K562 (cell line): ENCODE measurements around the gene MTMR12. TPM values are rescaled to one million over a fixed set of nuclear protein-coding genes. Genes with fewer than 3 reads are reported as not detected.

ENCODE experiments used
- ATAC-seq: fragments of 200-7000 bp; cut with Tn5 transposase; 3 replicates; pipeline ENCODE4 v1.9.1; 2020; ENCODE audit warnings: moderate library complexity
- BruUV-seq: library from RNA; stranded (reverse); fragments of 400-500 nt; replicated peaks from 2 replicates; lab custom pipeline; 2021; lab: Mats Ljungman, UMichigan
- CTCF ChIA-PET: fragments of 300-600 bp; formaldehyde crosslinking; extraction: SDS; loops from one replicate; lab custom pipeline; 2021; ENCODE audit warnings: low intra/inter-chr PET ratio; lab: Yijun Ruan, JAX
- POLR2A ChIA-PET: fragments of 300-600, 350-650 bp; sonication (Branson Sonifier 250); formaldehyde crosslinking; extraction: SDS; loops from one replicate; lab custom pipeline; 2021; ENCODE audit warnings: antibody characterized with exemption, inconsistent platforms; lab: Yijun Ruan, JAX
- DNase-seq, 4 experiments: peaks; one replicate each; pipeline versions ENCODE4 v3.0.0 to v3.0.0-alpha.2; 2011 to 2018; ENCODE audit warnings: low spot score in 3 of 4, mixed read lengths in 3 of 4; ENCODE audit errors: extremely low read depth in 1 of 4
- FAIRE-seq: peaks from 2 replicates; lab custom pipeline; 2011; peaks lifted over from hg19 to GRCh38; lab: Jason Lieb, UNC
- H2AFZ ChIP-seq: 2 replicates; pipeline ENCODE4 v1.6.0; 2011; ENCODE audit warnings: low read depth, low read length, control low read depth, inconsistent platforms
- H3K27ac ChIP-seq: fragments of 200-600 bp; 3 replicates; pipeline ENCODE4 v1.8.0; 2011; ENCODE audit warnings: low read depth, mild to moderate bottlenecking, control low read depth, inconsistent platforms, low read length, moderate library complexity, mixed read lengths; ENCODE audit errors: extremely low read depth
- H3K27me3 ChIP-seq, 2 experiments: fragments of 300-600 bp in 1 of 2; 2 replicates in 1 of 2; 3 replicates in 1 of 2; pipeline versions ENCODE4 v1.6.0 to v1.8.0; 2011; ENCODE audit warnings: inconsistent platforms in 2 of 2, low read length in 2 of 2, mild to moderate bottlenecking in 1 of 2, mixed read lengths in 1 of 2, moderate library complexity in 1 of 2; ENCODE audit not compliant: control insufficient read depth in 2 of 2, insufficient read depth in 2 of 2
- H3K36me3 ChIP-seq: fragments of 300-600 bp; 3 replicates; pipeline ENCODE4 v1.8.0; 2011; ENCODE audit warnings: mild to moderate bottlenecking, low read length, inconsistent platforms; ENCODE audit not compliant: control insufficient read depth, insufficient read depth
- H3K4me1 ChIP-seq, 2 experiments: fragments of 200-600 bp in 1 of 2; replicated peaks in 1 of 2; 2 replicates in 1 of 2; 3 replicates in 1 of 2; pipeline versions ENCODE4 v1.5.1 to v1.8.0; 2011; ENCODE audit warnings: inconsistent platforms in 2 of 2, low read length in 2 of 2, mild to moderate bottlenecking in 1 of 2, mixed read lengths in 1 of 2, moderate library complexity in 1 of 2; ENCODE audit not compliant: control insufficient read depth in 2 of 2, insufficient read depth in 2 of 2
- H3K4me2 ChIP-seq: 2 replicates; pipeline ENCODE4 v1.6.1; 2011; ENCODE audit warnings: low read length, control low read depth, inconsistent platforms, mixed read lengths; ENCODE audit not compliant: insufficient read depth
- H3K4me3 ChIP-seq: fragments of 200-600 bp; sonication (generic), shearing (Covaris generic); 2 replicates; pipeline ENCODE4 v1.5.1; 2016; ENCODE audit warnings: control low read depth, inconsistent platforms
- H3K79me2 ChIP-seq: fragments of 200-600 bp; 3 replicates; pipeline ENCODE4 v1.8.0; 2011; ENCODE audit warnings: low read length, inconsistent platforms; ENCODE audit not compliant: control insufficient read depth, insufficient read depth
- H3K9ac ChIP-seq, 2 experiments: 2 replicates each; pipeline versions ENCODE4 v1.6.0 to v1.6.1; 2011; ENCODE audit warnings: low read depth in 2 of 2, low read length in 2 of 2, control low read depth in 1 of 2, inconsistent platforms in 1 of 2, mild to moderate bottlenecking in 1 of 2, mixed read lengths in 1 of 2; ENCODE audit not compliant: insufficient read depth in 1 of 2
- H3K9me1 ChIP-seq: one replicate; pipeline ENCODE4 v1.6.0; 2011; ENCODE audit warnings: inconsistent platforms, mild to moderate bottlenecking, low read length, moderate library complexity; ENCODE audit not compliant: control insufficient read depth, insufficient read depth
- H3K9me3 ChIP-seq: replicated peaks from 2 replicates; pipeline ENCODE4 v1.5.1; 2011; ENCODE audit warnings: low read depth, low read length, inconsistent platforms; ENCODE audit not compliant: control insufficient read depth, insufficient read depth
- H4K20me1 ChIP-seq: replicated peaks from 2 replicates; pipeline ENCODE4 v1.6.1; 2011; ENCODE audit warnings: low read length, inconsistent platforms, mixed read lengths; ENCODE audit not compliant: control insufficient read depth, insufficient read depth
- FUS ChIP-seq: fragments of 200-400 bp; formaldehyde crosslinking; optimal IDR thresholded peaks from 2 replicates; pipeline ENCODE3; 2017; ENCODE audit warnings: low read depth, low read length
- NFYB ChIP-seq: IDR thresholded peaks from 2 replicates; pipeline ENCODE4 v1.6.1; 2011; ENCODE audit warnings: mild to moderate bottlenecking, moderate library complexity; ENCODE audit not compliant: insufficient read length; ENCODE audit errors: extremely low read depth
- PRPF4 ChIP-seq: fragments of 200-400 bp; formaldehyde crosslinking; IDR thresholded peaks from one replicate; pipeline ENCODE4 v1.6.1; 2017; ENCODE audit warnings: low read length, low read depth, mild to moderate bottlenecking; ENCODE audit not compliant: insufficient read depth, poor library complexity, severe bottlenecking
- RBM17 ChIP-seq: fragments of 200-400 bp; formaldehyde crosslinking; IDR thresholded peaks from 2 replicates; pipeline ENCODE4 v1.6.1; 2017; ENCODE audit warnings: low read depth, mild to moderate bottlenecking, low read length, borderline replicate concordance
- SP1 ChIP-seq: sonication (generic); formaldehyde crosslinking; IDR thresholded peaks from 2 replicates; pipeline ENCODE4 v1.8.1; 2022; ENCODE audit warnings: mild to moderate bottlenecking, missing genetic modification reagents
- SPI1 ChIP-seq: IDR thresholded peaks from 2 replicates; pipeline ENCODE4 v1.6.1; 2011; ENCODE audit warnings: low read depth, low read length, control low read depth, borderline replicate concordance
- TARDBP ChIP-seq: fragments of 450-650 bp; IDR thresholded peaks from 2 replicates; pipeline ENCODE4 v1.6.1; 2016
- TEAD1 ChIP-seq, 2 experiments: fragments of 450-650 bp in 1 of 2; sonication (generic) in 1 of 2; formaldehyde crosslinking; IDR thresholded peaks; 2 replicates each; pipeline versions ENCODE4 v1.4.0 to v1.8.0; 2020 to 2022; ENCODE audit warnings: mild to moderate bottlenecking in 2 of 2, missing genetic modification reagents in 1 of 2
- TSC22D4 ChIP-seq: fragments of 450-650 bp; IDR thresholded peaks from 2 replicates; pipeline ENCODE4 v1.6.1; 2016; ENCODE audit warnings: missing genetic modification characterization, missing biosample characterization, control low read depth
- ZNF780A ChIP-seq: fragments of 250-450 bp; sonication (Bioruptor Pico); IDR thresholded peaks from 2 replicates; pipeline ENCODE4 v1.5.0; 2021; ENCODE audit warnings: mild to moderate bottlenecking
- ZNF785 ChIP-seq: fragments of 250-450 bp; sonication (Bioruptor Pico); IDR thresholded peaks from 2 replicates; pipeline ENCODE4 v1.4.0; 2020; ENCODE audit warnings: mild to moderate bottlenecking
- WGBS: fragments of 100-300 bp; shearing (Covaris generic); methylation state at CpG from one replicate; pipeline ENCODE4 v1.1.6; 2016; ENCODE audit warnings: low coverage, mixed read lengths; ENCODE audit not compliant: insufficient coverage; ENCODE audit errors: missing lambda C conversion rate; 5-methylcytosine and 5-hydroxymethylcytosine counted together
- in situ Hi-C: fragments of 300-500 bp; cut with MboI; formaldehyde crosslinking; loops from 4 replicates; pipeline ENCODE4 v1.15.0; 2018; ENCODE audit warnings: inconsistent platforms, mixed read lengths
- intact Hi-C: fragments of 100-400 bp; cut with micrococcal nuclease; formaldehyde crosslinking; loops from 2 replicates; pipeline ENCODE4 v1.14.2; 2022
- polyA plus RNA-seq, 8 experiments: library from polyadenylated mRNA; depleted of rRNA in 4 of 8; stranded (reverse) in 5 of 8; unstranded in 3 of 8; fragments of >200 nt; fragmentation: Nextera tagmentation in 2 of 8; fragmentation: Illumina TruSeq in 1 of 8; extraction: Ambion mirVana in 2 of 8; extraction: Trizol in 1 of 8; gene quantifications; 2 replicates each; pipeline versions ENCODE4 v1.2.1 to v1.2.3, GENCODE V29; 2011 to 2014; ENCODE audit warnings: inconsistent platforms in 1 of 8, missing spikeins in 1 of 8
- total RNA-seq, 7 experiments: library from RNA; depleted of rRNA in 6 of 7; stranded (reverse); fragments of >200 nt in 6 of 7; fragmentation: Illumina TruSeq in 2 of 7; extraction: Trizol in 2 of 7; gene quantifications; 2 replicates each; pipeline versions ENCODE4 v1.2.1 to v1.2.3, GENCODE V29; 2011 to 2021; ENCODE audit warnings: low replicate concordance in 1 of 7
- TF ChIP-seq, protein P1 (sequence below): fragments of 250-450 bp; sonication (Bioruptor Pico); IDR thresholded peaks from 2 replicates; pipeline ENCODE4 v1.6.1; 2021; ENCODE audit warnings: mild to moderate bottlenecking
- TF ChIP-seq, protein P2 (sequence below): fragments of 450-650 bp; IDR thresholded peaks from 2 replicates; pipeline ENCODE4 v1.6.1; 2016; ENCODE audit warnings: mild to moderate bottlenecking, moderate library complexity

Gene MTMR12
- total and polyA plus RNA-seq, 9 of the 15 experiments (the other 6 are each of a cell fraction or from before 2014, with no cell fraction given), result 4.0 to 28.7 (median 17.1) TPM

DNA sequence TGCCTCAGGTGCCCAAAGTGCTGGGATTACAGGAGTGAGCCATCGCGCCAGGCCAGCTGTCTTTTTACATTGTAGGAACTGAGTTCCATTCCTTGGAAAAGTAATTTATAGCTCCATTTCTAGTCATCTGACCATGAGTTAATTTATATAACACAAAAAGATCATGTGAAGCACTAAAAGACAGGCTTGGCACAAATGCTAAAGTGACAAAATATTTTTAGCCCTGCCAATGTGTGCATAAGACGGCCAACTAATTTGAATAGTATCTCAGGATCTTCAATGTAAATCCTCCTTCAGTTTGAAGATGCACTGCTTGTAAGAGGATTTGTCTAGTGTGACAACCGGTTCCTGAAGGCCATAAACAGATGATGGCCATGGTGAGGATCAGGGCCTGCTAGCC lies 49.1 kb downstream of the MTMR12 start:
- 91% methylated on average over 4 of the region's 4 CpGs for WGBS
- BruUV-seq, result no TSS peak
- TF ChIP-seq TSC22D4 (tag) (no peak), NFYB (no peak), TARDBP (no peak), SPI1 (no peak), ZNF780A (CRISPR knock-in tag) (no peak), RBM17 (no peak), FUS (no peak), TEAD1 (CRISPR knock-in tag; IDR thresholded peaks at IDR 0.05) (no peak), SP1 (CRISPR knock-in tag) (no peak), PRPF4 (no peak), ZNF785 (CRISPR knock-in tag) (no peak)
- TF ChIP-seq, protein P1, sequence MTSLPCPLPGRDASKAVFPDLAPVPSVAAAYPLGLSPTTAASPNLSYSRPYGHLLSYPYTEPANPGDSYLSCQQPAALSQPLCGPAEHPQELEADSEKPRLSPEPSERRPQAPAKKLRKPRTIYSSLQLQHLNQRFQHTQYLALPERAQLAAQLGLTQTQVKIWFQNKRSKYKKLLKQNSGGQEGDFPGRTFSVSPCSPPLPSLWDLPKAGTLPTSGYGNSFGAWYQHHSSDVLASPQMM (CRISPR knock-in tag), result no peak
- TF ChIP-seq, protein P2, sequence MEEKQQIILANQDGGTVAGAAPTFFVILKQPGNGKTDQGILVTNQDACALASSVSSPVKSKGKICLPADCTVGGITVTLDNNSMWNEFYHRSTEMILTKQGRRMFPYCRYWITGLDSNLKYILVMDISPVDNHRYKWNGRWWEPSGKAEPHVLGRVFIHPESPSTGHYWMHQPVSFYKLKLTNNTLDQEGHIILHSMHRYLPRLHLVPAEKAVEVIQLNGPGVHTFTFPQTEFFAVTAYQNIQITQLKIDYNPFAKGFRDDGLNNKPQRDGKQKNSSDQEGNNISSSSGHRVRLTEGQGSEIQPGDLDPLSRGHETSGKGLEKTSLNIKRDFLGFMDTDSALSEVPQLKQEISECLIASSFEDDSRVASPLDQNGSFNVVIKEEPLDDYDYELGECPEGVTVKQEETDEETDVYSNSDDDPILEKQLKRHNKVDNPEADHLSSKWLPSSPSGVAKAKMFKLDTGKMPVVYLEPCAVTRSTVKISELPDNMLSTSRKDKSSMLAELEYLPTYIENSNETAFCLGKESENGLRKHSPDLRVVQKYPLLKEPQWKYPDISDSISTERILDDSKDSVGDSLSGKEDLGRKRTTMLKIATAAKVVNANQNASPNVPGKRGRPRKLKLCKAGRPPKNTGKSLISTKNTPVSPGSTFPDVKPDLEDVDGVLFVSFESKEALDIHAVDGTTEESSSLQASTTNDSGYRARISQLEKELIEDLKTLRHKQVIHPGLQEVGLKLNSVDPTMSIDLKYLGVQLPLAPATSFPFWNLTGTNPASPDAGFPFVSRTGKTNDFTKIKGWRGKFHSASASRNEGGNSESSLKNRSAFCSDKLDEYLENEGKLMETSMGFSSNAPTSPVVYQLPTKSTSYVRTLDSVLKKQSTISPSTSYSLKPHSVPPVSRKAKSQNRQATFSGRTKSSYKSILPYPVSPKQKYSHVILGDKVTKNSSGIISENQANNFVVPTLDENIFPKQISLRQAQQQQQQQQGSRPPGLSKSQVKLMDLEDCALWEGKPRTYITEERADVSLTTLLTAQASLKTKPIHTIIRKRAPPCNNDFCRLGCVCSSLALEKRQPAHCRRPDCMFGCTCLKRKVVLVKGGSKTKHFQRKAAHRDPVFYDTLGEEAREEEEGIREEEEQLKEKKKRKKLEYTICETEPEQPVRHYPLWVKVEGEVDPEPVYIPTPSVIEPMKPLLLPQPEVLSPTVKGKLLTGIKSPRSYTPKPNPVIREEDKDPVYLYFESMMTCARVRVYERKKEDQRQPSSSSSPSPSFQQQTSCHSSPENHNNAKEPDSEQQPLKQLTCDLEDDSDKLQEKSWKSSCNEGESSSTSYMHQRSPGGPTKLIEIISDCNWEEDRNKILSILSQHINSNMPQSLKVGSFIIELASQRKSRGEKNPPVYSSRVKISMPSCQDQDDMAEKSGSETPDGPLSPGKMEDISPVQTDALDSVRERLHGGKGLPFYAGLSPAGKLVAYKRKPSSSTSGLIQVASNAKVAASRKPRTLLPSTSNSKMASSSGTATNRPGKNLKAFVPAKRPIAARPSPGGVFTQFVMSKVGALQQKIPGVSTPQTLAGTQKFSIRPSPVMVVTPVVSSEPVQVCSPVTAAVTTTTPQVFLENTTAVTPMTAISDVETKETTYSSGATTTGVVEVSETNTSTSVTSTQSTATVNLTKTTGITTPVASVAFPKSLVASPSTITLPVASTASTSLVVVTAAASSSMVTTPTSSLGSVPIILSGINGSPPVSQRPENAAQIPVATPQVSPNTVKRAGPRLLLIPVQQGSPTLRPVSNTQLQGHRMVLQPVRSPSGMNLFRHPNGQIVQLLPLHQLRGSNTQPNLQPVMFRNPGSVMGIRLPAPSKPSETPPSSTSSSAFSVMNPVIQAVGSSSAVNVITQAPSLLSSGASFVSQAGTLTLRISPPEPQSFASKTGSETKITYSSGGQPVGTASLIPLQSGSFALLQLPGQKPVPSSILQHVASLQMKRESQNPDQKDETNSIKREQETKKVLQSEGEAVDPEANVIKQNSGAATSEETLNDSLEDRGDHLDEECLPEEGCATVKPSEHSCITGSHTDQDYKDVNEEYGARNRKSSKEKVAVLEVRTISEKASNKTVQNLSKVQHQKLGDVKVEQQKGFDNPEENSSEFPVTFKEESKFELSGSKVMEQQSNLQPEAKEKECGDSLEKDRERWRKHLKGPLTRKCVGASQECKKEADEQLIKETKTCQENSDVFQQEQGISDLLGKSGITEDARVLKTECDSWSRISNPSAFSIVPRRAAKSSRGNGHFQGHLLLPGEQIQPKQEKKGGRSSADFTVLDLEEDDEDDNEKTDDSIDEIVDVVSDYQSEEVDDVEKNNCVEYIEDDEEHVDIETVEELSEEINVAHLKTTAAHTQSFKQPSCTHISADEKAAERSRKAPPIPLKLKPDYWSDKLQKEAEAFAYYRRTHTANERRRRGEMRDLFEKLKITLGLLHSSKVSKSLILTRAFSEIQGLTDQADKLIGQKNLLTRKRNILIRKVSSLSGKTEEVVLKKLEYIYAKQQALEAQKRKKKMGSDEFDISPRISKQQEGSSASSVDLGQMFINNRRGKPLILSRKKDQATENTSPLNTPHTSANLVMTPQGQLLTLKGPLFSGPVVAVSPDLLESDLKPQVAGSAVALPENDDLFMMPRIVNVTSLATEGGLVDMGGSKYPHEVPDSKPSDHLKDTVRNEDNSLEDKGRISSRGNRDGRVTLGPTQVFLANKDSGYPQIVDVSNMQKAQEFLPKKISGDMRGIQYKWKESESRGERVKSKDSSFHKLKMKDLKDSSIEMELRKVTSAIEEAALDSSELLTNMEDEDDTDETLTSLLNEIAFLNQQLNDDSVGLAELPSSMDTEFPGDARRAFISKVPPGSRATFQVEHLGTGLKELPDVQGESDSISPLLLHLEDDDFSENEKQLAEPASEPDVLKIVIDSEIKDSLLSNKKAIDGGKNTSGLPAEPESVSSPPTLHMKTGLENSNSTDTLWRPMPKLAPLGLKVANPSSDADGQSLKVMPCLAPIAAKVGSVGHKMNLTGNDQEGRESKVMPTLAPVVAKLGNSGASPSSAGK, result no peak

More for the DNA sequence above, 49.1 kb downstream of the MTMR12 start:
- Histone ChIP-seq H4K20me1 (no peaks in the 10 kb centered on the region), H3K9ac (no peak overlapping the region), H3K27ac (no peak overlapping the region), H3K79me2 (no peaks in the 10 kb centered on the region), H3K27me3 (no peaks in the 10 kb centered on the region), H3K4me2 (no peak overlapping the region), H3K4me3 (no peak overlapping the region), H2AFZ (no peak overlapping the region), H3K4me1 (peaks cover 3 to 4% of the 10 kb centered on the region in 2 experiments; a peak in 4 of 5 replicates), H3K36me3 (peaks cover 66% of the 10 kb centered on the region), H3K9me3 (no peaks in the 10 kb centered on the region), H3K9me1 (no peaks in the 10 kb centered on the region)
- no peak for FAIRE-seq
- intact Hi-C loops, result no loop called here
- no peak for DNase-seq
- ChIA-PET POLR2A (no interaction called here), CTCF (no interaction called here)
- in situ Hi-C loops, result no loop called here
- no peak for ATAC-seq
